HK-2 (cell line): ENCODE data around the gene IQCN.
"Not testable (repeated sequence)": the region's sequence is repeated elsewhere in the genome, so short reads cannot be mapped to it uniquely, and the experiment has no call there.

Experiments
- DNase-seq: peaks from one replicate; pipeline ENCODE4 v3.0.0-alpha.2; 2018; ENCODE audit not compliant: unreplicated experiment

Gene IQCN

DNA sequence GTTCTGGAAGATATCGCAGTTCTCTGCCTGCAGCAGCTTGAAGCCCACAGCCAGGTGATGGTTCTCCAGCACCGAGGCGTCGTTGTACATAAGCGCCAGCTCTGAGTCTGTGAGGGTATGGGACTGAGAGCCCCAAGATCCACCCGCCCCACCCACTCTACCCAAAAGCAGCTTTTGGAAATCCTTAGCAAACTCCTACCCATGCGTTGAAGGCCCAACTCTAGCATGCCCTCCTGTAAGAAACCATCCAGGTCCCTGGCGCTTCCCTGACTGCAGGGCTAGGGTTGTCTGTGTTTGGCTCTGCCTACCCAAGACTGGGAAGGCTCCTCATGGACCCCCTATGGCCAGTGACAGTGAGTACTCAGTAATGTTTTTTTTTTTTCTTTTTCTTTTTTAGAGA, 57.5 kb downstream of the IQCN start:
- no peak for DNase-seq

DNA sequence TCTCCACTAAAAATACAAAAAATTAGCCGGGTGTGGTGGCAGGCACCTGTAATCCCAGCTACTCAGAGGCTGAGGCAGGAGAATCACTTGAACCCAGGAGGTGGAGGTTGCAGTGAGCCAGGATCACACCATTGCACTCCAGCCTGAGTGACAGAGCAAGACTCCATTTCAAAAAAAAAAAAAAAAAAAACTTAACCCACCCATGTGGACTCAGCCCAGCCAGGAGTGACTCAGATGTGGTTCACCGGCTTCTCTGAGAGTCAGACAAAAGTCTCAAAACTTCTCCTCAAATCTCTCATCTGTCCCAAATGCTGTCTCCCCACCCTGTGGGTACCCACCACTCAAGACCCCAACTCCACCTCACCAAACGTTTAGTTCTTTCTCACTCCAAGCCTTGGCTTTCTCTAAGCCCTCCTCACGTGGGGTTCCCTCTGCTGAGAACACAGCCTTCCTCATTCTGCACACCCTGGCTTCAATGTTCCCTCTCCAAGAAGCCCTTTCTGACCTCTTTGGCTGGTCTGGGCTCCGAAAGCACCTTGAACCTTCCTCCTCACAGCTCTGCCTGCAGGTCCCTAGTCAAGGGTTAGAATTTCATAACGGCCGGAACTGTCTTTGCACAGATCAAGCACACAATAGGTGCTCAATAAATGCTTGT, 59.3 kb downstream of the IQCN start:
- no peak for DNase-seq

DNA sequence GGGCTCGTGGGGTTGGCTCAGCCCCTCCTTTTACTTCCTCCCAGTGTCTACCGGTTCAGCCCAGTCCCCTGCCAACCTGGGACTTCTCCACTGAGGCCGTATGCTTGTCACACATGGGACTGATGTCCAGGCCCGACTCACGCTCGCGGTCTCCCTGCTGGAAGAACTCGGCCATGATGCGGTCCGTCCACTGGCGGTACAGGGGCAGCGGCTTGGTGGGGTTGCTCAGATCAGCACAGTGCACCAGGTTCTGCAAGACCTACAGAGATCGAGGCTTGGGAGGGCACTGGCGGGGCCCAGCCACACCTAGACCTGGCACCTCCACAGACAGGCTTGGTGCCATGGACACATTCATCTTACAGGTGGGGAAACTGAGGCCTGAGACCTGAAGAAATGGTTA, 62.6 kb downstream of the IQCN start:
- DNase-seq: no peak

DNA sequence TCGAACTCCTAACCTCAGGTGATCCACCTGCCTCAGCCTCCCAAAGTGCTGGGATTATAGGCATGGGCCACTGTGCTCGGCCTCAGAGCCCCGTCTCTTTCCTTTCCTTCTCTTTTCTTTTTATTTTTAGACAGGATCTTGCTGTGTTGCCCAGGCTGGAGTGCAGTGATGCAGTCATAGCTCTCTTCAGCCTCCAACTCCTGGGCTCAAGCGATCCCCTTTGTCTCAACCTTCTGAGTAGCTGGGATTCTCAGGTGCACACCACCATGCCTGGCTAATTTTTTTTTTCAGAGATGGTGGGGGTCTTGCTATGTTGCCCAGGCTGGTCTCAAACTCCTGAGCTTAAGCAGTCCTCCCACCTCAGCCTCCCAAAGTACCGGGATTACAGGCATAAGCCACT, 64.3 kb downstream of the IQCN start:
- DNase-seq: not testable (repeated sequence)

DNA sequence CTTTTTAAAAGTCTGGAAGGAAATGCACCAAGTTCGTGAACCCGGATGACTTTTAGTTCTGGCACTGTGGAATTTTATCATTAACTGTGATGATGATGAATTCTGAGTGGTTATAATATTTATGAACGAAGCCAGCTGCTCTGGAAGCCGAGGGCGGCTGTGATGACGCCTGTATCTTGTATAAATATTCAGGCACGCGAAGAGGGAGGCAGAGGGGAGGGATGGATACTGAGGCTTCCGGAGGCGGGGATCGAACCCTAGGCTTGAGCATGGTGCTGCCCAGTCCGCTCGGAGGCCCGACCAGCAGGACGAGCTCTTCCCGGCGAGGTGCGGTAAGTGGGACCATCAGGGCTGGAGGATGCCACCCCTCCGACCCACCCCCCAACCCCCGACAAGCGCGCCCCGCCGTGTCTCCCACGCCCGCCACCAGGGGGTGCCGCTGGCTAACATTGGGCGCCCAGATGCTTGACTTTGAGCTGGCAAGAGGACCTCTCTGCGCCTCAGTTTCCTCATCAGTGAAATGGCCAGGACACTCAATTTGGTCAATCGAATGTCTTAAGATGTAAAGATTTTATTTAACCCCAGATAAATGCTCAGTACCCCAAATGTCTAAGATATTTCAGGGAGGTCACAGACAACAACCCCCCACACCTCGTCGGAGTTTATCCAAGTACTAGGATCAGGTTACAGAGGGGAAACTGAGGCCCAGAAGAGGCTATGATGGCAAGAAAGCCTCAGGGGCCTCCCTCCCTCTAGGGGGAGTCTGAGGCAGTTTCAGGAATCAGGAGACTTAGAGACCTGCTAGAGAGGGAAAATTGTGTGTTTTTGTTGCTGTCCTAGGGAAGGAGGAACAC, 65.9 kb downstream of the IQCN start:
- DNase-seq: no peak
